GM19328 (cell line): ENCODE data around the gene ZFYVE9.
"Not testable (repeated sequence)": the region's sequence is repeated elsewhere in the genome, so short reads cannot be mapped to it uniquely, and the experiment has no call there.

Experiments
- ATAC-seq: cut with Tn5 transposase; IDR thresholded peaks from one replicate; pipeline ENCODE4 v1.9.1; 2021; ENCODE audit warnings: mild to moderate bottlenecking, moderate library complexity; ENCODE audit not compliant: unreplicated experiment

ZFYVE9 gene

GRCh38 chr1:52367272-52367671, 225.4 kb downstream of the ZFYVE9 start:
- no peak for ATAC-seq

GRCh38 chr1:52368383-52369172, 226.7 kb downstream of the ZFYVE9 start:
- ATAC-seq, result no peak

GRCh38 chr1:52369851-52370250, 228.0 kb downstream of the ZFYVE9 start:
- not testable (repeated sequence) for ATAC-seq

- no peak for ATAC-seq
These were observed 243.5 kb downstream of the ZFYVE9 start for GRCh38 chr1:52385376-52385775.

- no peak for ATAC-seq
These were observed 244.6 kb downstream of the ZFYVE9 start for GRCh38 chr1:52386458-52386857.

- ATAC-seq, result no peak
These were observed 251.3 kb downstream of the ZFYVE9 start for GRCh38 chr1:52393174-52393573.
